IPS-18c (cell line): ENCODE measurements around the gene MGAT1.
"Not testable (repeated sequence)": the region's sequence is repeated elsewhere in the genome, so short reads cannot be mapped to it uniquely, and the experiment has no call there.

Experiments used
- H3K4me3 ChIP-seq: 2 replicates; pipeline ENCODE4 v1.7.0; 2013; ENCODE audit warnings: low read depth, mild to moderate bottlenecking, low read length, moderate library complexity; ENCODE audit not compliant: insufficient read depth
- H3K9me3 ChIP-seq: one replicate; pipeline ENCODE4 v1.6.1; 2013; ENCODE audit warnings: mild to moderate bottlenecking, low read length, moderate library complexity; ENCODE audit not compliant: control insufficient read depth, insufficient read depth

The MGAT1 gene

GRCh38 chr5:180795771-180796313, 6.8 kb downstream of the MGAT1 start:
- H3K9me3 ChIP-seq = no peaks in the 10 kb centered on the region

GRCh38 chr5:180792965-180793287, 9.7 kb downstream of the MGAT1 start:
- no peak overlapping the region for H3K4me3 ChIP-seq
- no peaks in the 10 kb centered on the region for H3K9me3 ChIP-seq

More at GRCh38 chr5:180795771-180796313, 6.8 kb downstream of the MGAT1 start:
- no peak overlapping the region for H3K4me3 ChIP-seq

- Histone ChIP-seq H3K4me3 (no peak overlapping the region), H3K9me3 (no peaks in the 10 kb centered on the region)
Measured at GRCh38 chr5:180792287-180792964, 10.2 kb downstream of the MGAT1 start.

- Histone ChIP-seq H3K4me3 (no peak overlapping the region), H3K9me3 (no peaks in the 10 kb centered on the region)
Measured at GRCh38 chr5:180791611-180792213, 10.9 kb downstream of the MGAT1 start.

- Histone ChIP-seq H3K9me3 (no peaks in the 10 kb centered on the region), H3K4me3 (no peak overlapping the region)
Measured at GRCh38 chr5:180790524-180790923, 12.1 kb downstream of the MGAT1 start.

GRCh38 chr5:180790020-180790419, 12.6 kb downstream of the MGAT1 start:
- Histone ChIP-seq H3K4me3 (no peak overlapping the region), H3K9me3 (no peaks in the 10 kb centered on the region)

- H3K4me3 ChIP-seq, H3K9me3 ChIP-seq: not testable (repeated sequence)
Measured at GRCh38 chr5:180788651-180789410, 13.8 kb downstream of the MGAT1 start.

GRCh38 chr5:180787711-180788431, 14.7 kb downstream of the MGAT1 start:
- H3K9me3 ChIP-seq = no peaks in the 10 kb centered on the region
- no peak overlapping the region for H3K4me3 ChIP-seq

GRCh38 chr5:180786531-180787398, 15.8 kb downstream of the MGAT1 start:
- H3K4me3 ChIP-seq = no peak overlapping the region; the same call in 1 of the 2 replicates

GRCh38 chr5:180785794-180786221, 16.8 kb downstream of the MGAT1 start:
- Histone ChIP-seq H3K4me3 (no peak overlapping the region), H3K9me3 (peaks cover 3% of the 10 kb centered on the region)

More at GRCh38 chr5:180786531-180787398, 15.8 kb downstream of the MGAT1 start:
- H3K9me3 ChIP-seq = peaks cover under 1% of the 10 kb centered on the region

GRCh38 chr5:180785121-180785781, 17.4 kb downstream of the MGAT1 start:
- peaks cover 3% of the 10 kb centered on the region for H3K9me3 ChIP-seq
- no peak overlapping the region for H3K4me3 ChIP-seq

GRCh38 chr5:180784497-180785097, 18.0 kb downstream of the MGAT1 start:
- H3K9me3 ChIP-seq = peaks cover 3% of the 10 kb centered on the region
- no peak overlapping the region for H3K4me3 ChIP-seq

- peaks cover 3% of the 10 kb centered on the region for H3K9me3 ChIP-seq
- no peak overlapping the region for H3K4me3 ChIP-seq
Measured at GRCh38 chr5:180783340-180784052, 19.1 kb downstream of the MGAT1 start.

- Histone ChIP-seq H3K4me3 (no peak overlapping the region), H3K9me3 (peaks cover 3% of the 10 kb centered on the region)
Measured at GRCh38 chr5:180782748-180783147, 19.9 kb downstream of the MGAT1 start.

- H3K9me3 ChIP-seq, H3K4me3 ChIP-seq: not testable (repeated sequence)
Measured at GRCh38 chr5:180781900-180782326, 20.7 kb downstream of the MGAT1 start.
